CD4-positive, CD25-positive, alpha-beta regulatory T cell (primary cell): ENCODE measurements around the gene PLAAT5. TPM values are rescaled to one million over a fixed set of nuclear protein-coding genes. Genes with fewer than 3 reads are reported as not detected.
A peak's percentile ranks its signal among the peaks of the same experiment; 100 is the strongest.

Experiments
- ATAC-seq, 2 donors: fragments of 150-1000 bp; cut with Tn5 transposase; one replicate each; pipeline ENCODE4 v1.10.0; 2021; ENCODE audit warnings: low read depth in 2 of 2, moderate number of reproducible peaks in 2 of 2, moderate library complexity in 1 of 2
- DNase-seq, 3 donors: peaks; one replicate each; pipeline versions ENCODE4 v3.0.0 to v3.0.0-alpha.2; 2012 to 2022; ENCODE audit warnings: mixed read lengths in 1 of 3
- H3K27ac ChIP-seq: one replicate; pipeline ENCODE4 v1.7.0; 2013; ENCODE audit warnings: mild to moderate bottlenecking, low read length; ENCODE audit not compliant: insufficient read depth, poor library complexity, severe bottlenecking
- H3K27me3 ChIP-seq: one replicate; pipeline ENCODE4 v1.7.0; 2013; ENCODE audit warnings: low read length; ENCODE audit not compliant: control insufficient read depth, insufficient read depth
- H3K36me3 ChIP-seq: one replicate; pipeline ENCODE4 v1.7.0; 2013; ENCODE audit warnings: mild to moderate bottlenecking, low read length, moderate library complexity; ENCODE audit not compliant: control insufficient read depth, insufficient read depth
- H3K4me1 ChIP-seq: 2 replicates; pipeline ENCODE4 v1.7.0; 2013; ENCODE audit warnings: mild to moderate bottlenecking, low read length; ENCODE audit not compliant: insufficient read depth, control insufficient read depth, poor library complexity, severe bottlenecking
- H3K4me3 ChIP-seq: one replicate; pipeline ENCODE4 v1.7.0; 2013; ENCODE audit warnings: low read depth, mild to moderate bottlenecking, low read length, moderate library complexity
- H3K9me3 ChIP-seq, 2 experiments: 1 replicate in 1 of 2; 2 replicates in 1 of 2; pipeline ENCODE4 v1.7.0; 2013; ENCODE audit warnings: low read length in 2 of 2, mild to moderate bottlenecking in 1 of 2, moderate library complexity in 1 of 2; ENCODE audit not compliant: control insufficient read depth in 2 of 2
- H3K27ac Mint-ChIP-seq, 3 donors: one replicate each; pipeline ENCODE4 v1.8.0; 2020 to 2022; ENCODE audit warnings: mild to moderate bottlenecking in 3 of 3, mixed read lengths in 3 of 3, moderate library complexity in 2 of 3
- H3K27me3 Mint-ChIP-seq: one replicate; pipeline ENCODE4 v1.8.0; 2022; ENCODE audit warnings: mild to moderate bottlenecking, mixed read lengths
- H3K36me3 Mint-ChIP-seq: one replicate; pipeline ENCODE4 v1.8.0; 2020; ENCODE audit warnings: mixed read lengths
- H3K4me1 Mint-ChIP-seq, 4 donors: one replicate each; pipeline ENCODE4 v1.8.0; 2020 to 2022; ENCODE audit warnings: mixed read lengths in 4 of 4, mild to moderate bottlenecking in 1 of 4
- H3K4me3 Mint-ChIP-seq, 4 donors: one replicate each; pipeline ENCODE4 v1.8.0; 2020 to 2022; ENCODE audit warnings: mild to moderate bottlenecking in 4 of 4, mixed read lengths in 4 of 4, moderate library complexity in 3 of 4
- H3K9me3 Mint-ChIP-seq, 7 donors: one replicate each; pipeline ENCODE4 v1.8.0; 2020 to 2022; ENCODE audit warnings: mixed read lengths in 7 of 7, mild to moderate bottlenecking in 3 of 7, moderate library complexity in 2 of 7
- polyA plus RNA-seq, 4 donors: library from polyadenylated mRNA; unstranded; fragments of 300-500 nt; fragmentation: Illumina TruSeq; gene quantifications; one replicate each; pipeline ENCODE4 v1.2.3, GENCODE V29; 2021
- total RNA-seq: library from RNA; stranded (reverse); gene quantifications from one replicate; pipeline ENCODE4 v1.2.3, GENCODE V29; 2022

The PLAAT5 gene
- total and polyA plus RNA-seq, 5 donors from 2014 or later, result 1.8 TPM; not detected in 4

GRCh38 chr11:63478896-63479295, 12.1 kb downstream of the PLAAT5 start:
- H3K27me3 Mint-ChIP-seq, result peaks cover 30% of the 10 kb centered on the region
- H3K36me3 Mint-ChIP-seq, result peaks cover 6% of the 10 kb centered on the region
- ATAC-seq (peak; percentile 50 to 58), DNase-seq (peak; percentile 36 to 72 (median 67))
- H3K4me3 ChIP-seq, result no peak overlapping the region
- H3K4me3 Mint-ChIP-seq, result no peak overlapping the region
- no peak overlapping the region for H3K27ac ChIP-seq
- H3K4me1 ChIP-seq, result no peaks in the 10 kb centered on the region
- H3K9me3 Mint-ChIP-seq, result peaks cover 0 to 11% (median 4%) of the 10 kb centered on the region in 7 donors
- H3K9me3 ChIP-seq, result peaks cover 9 to 13% of the 10 kb centered on the region in 2 experiments
- H3K36me3 ChIP-seq, result no peaks in the 10 kb centered on the region
- no peaks in the 10 kb centered on the region for H3K4me1 Mint-ChIP-seq
- H3K27ac Mint-ChIP-seq, result no peak overlapping the region
- H3K27me3 ChIP-seq, result peaks cover 4% of the 10 kb centered on the region

- no peak overlapping the region for H3K27ac ChIP-seq
- ATAC-seq, result no peak
These were observed 14.3 kb downstream of the PLAAT5 start for GRCh38 chr11:63476618-63477017.

GRCh38 chr11:63472372-63472771, 18.6 kb downstream of the PLAAT5 start:
- Histone ChIP-seq H3K9me3 (peaks cover 13 to 33% of the 10 kb centered on the region in 2 experiments), H3K4me1 (no peaks in the 10 kb centered on the region), H3K36me3 (no peaks in the 10 kb centered on the region), H3K4me3 (no peak overlapping the region), H3K27ac (no peak overlapping the region), H3K27me3 (peaks cover 11% of the 10 kb centered on the region)
- H3K4me3 Mint-ChIP-seq, result no peak overlapping the region
- ATAC-seq (no peak), DNase-seq (no peak)
- H3K36me3 Mint-ChIP-seq, result peaks cover 6% of the 10 kb centered on the region
- peaks cover 0 to 25% (median 9%) of the 10 kb centered on the region in 7 donors for H3K9me3 Mint-ChIP-seq
- H3K27me3 Mint-ChIP-seq, result peaks cover 27% of the 10 kb centered on the region
- no peak overlapping the region for H3K27ac Mint-ChIP-seq
- H3K4me1 Mint-ChIP-seq, result no peaks in the 10 kb centered on the region

More at GRCh38 chr11:63476618-63477017, 14.3 kb downstream of the PLAAT5 start:
- no peak overlapping the region for H3K27ac Mint-ChIP-seq
- peaks cover 9 to 13% of the 10 kb centered on the region in 2 experiments for H3K9me3 ChIP-seq
- H3K4me1 Mint-ChIP-seq, result no peaks in the 10 kb centered on the region
- peaks cover 4% of the 10 kb centered on the region for H3K27me3 ChIP-seq
- no peak for DNase-seq
- H3K9me3 Mint-ChIP-seq, result peaks cover 0 to 10% (median 3%) of the 10 kb centered on the region in 7 donors
- peaks cover 6% of the 10 kb centered on the region for H3K36me3 Mint-ChIP-seq
- H3K27me3 Mint-ChIP-seq, result peaks cover 26% of the 10 kb centered on the region
- no peak overlapping the region for H3K4me3 ChIP-seq
- no peaks in the 10 kb centered on the region for H3K4me1 ChIP-seq
- no peaks in the 10 kb centered on the region for H3K36me3 ChIP-seq
- H3K4me3 Mint-ChIP-seq, result no peak overlapping the region

- no peaks in the 10 kb centered on the region for H3K4me1 ChIP-seq
- no peak overlapping the region for H3K4me3 Mint-ChIP-seq
- DNase-seq (no peak), ATAC-seq (no peak)
- H3K9me3 Mint-ChIP-seq, result peaks cover 0 to 22% (median 7%) of the 10 kb centered on the region in 7 donors
- peaks cover 7% of the 10 kb centered on the region for H3K27me3 ChIP-seq
- no peaks in the 10 kb centered on the region for H3K4me1 Mint-ChIP-seq
- no peaks in the 10 kb centered on the region for H3K36me3 Mint-ChIP-seq
- H3K27me3 Mint-ChIP-seq, result peaks cover 19% of the 10 kb centered on the region
- H3K9me3 ChIP-seq, result peaks cover 4 to 20% of the 10 kb centered on the region in 2 experiments
- no peak overlapping the region for H3K27ac Mint-ChIP-seq
- no peak overlapping the region for H3K27ac ChIP-seq
- H3K4me3 ChIP-seq, result no peak overlapping the region
- H3K36me3 ChIP-seq, result no peaks in the 10 kb centered on the region
These were observed 20.7 kb downstream of the PLAAT5 start for GRCh38 chr11:63470311-63470710.

GRCh38 chr11:63462137-63462536, 28.8 kb downstream of the PLAAT5 start:
- DNase-seq, result no peak
- no peaks in the 10 kb centered on the region for H3K9me3 ChIP-seq
- no peaks in the 10 kb centered on the region for H3K4me1 ChIP-seq
- Mint-ChIP-seq H3K4me3 (no peak overlapping the region), H3K27ac (peak overlapping the region in 1 of 3 donors; percentile 12), H3K36me3 (no peaks in the 10 kb centered on the region), H3K4me1 (no peaks in the 10 kb centered on the region), H3K27me3 (peaks cover 12% of the 10 kb centered on the region), H3K9me3 (peaks cover 0 to 2% (median 0%) of the 10 kb centered on the region in 7 donors)
- H3K27me3 ChIP-seq, result peaks cover 12% of the 10 kb centered on the region
- H3K27ac ChIP-seq, result no peak overlapping the region
- ATAC-seq, result no peak
- no peaks in the 10 kb centered on the region for H3K36me3 ChIP-seq
- no peak overlapping the region for H3K4me3 ChIP-seq

GRCh38 chr11:63459586-63459985, 31.4 kb downstream of the PLAAT5 start:
- no peak for DNase-seq
- no peak for ATAC-seq
- H3K4me3 ChIP-seq, result no peak overlapping the region
- H3K9me3 ChIP-seq, result no peaks in the 10 kb centered on the region
- H3K27ac Mint-ChIP-seq, result no peak overlapping the region
- H3K27ac ChIP-seq, result no peak overlapping the region
- no peaks in the 10 kb centered on the region for H3K36me3 ChIP-seq
- peaks cover 12% of the 10 kb centered on the region for H3K27me3 ChIP-seq
- no peaks in the 10 kb centered on the region for H3K36me3 Mint-ChIP-seq
- H3K4me1 ChIP-seq, result no peaks in the 10 kb centered on the region
- H3K4me1 Mint-ChIP-seq, result no peaks in the 10 kb centered on the region
- H3K27me3 Mint-ChIP-seq, result peaks cover 14% of the 10 kb centered on the region
- no peak overlapping the region for H3K4me3 Mint-ChIP-seq
- no peaks in the 10 kb centered on the region for H3K9me3 Mint-ChIP-seq

GRCh38 chr11:63448646-63449045, 42.3 kb downstream of the PLAAT5 start:
- Mint-ChIP-seq H3K36me3 (no peaks in the 10 kb centered on the region), H3K27me3 (peaks cover 39% of the 10 kb centered on the region), H3K9me3 (peaks cover 0 to 6% (median 0%) of the 10 kb centered on the region in 7 donors), H3K4me1 (peaks cover 0 to 14% (median 6%) of the 10 kb centered on the region in 4 donors), H3K27ac (no peak overlapping the region), H3K4me3 (no peak overlapping the region)
- no peaks in the 10 kb centered on the region for H3K4me1 ChIP-seq
- ATAC-seq (no peak), DNase-seq (no peak)
- H3K36me3 ChIP-seq, result no peaks in the 10 kb centered on the region
- no peaks in the 10 kb centered on the region for H3K9me3 ChIP-seq
- no peak overlapping the region for H3K4me3 ChIP-seq
- no peak overlapping the region for H3K27ac ChIP-seq
- H3K27me3 ChIP-seq, result peaks cover 5% of the 10 kb centered on the region

- no peaks in the 10 kb centered on the region for H3K9me3 ChIP-seq
- H3K27ac ChIP-seq, result no peak overlapping the region
- Mint-ChIP-seq H3K4me3 (no peak overlapping the region), H3K4me1 (peaks cover 0 to 17% (median 7%) of the 10 kb centered on the region in 4 donors), H3K27me3 (peaks cover 26% of the 10 kb centered on the region), H3K36me3 (no peaks in the 10 kb centered on the region), H3K27ac (peak overlapping the region in 1 of 3 donors; percentile 22), H3K9me3 (peaks cover 0 to 4% (median 0%) of the 10 kb centered on the region in 7 donors)
- peaks cover 5% of the 10 kb centered on the region for H3K27me3 ChIP-seq
- DNase-seq (no peak), ATAC-seq (no peak)
- H3K4me1 ChIP-seq, result no peaks in the 10 kb centered on the region
- no peaks in the 10 kb centered on the region for H3K36me3 ChIP-seq
- H3K4me3 ChIP-seq, result no peak overlapping the region
These were observed 45.2 kb downstream of the PLAAT5 start for GRCh38 chr11:63445720-63446119.
